ENCODE measurements around the gene GORAB.

The GORAB gene

GRCh38 chr1:170531758-170532657, at the start of gene GORAB:
Gene GORAB (plus strand): TSS chr1:170532166. CDS start chr1:170532224, 58 bp downstream.
- DNase-seq, result peak; percentile 91 to 94

- no peak for DNase-seq
Measured at GRCh38 chr1:170483051-170483450, 48.9 kb upstream of the GORAB start.

- DNase-seq, result no peak
Measured at GRCh38 chr1:170487503-170487902, 44.5 kb upstream of the GORAB start.

- no peak for DNase-seq
Measured at GRCh38 chr1:170491291-170491690, 40.7 kb upstream of the GORAB start.

- DNase-seq, result peak in 1 of 2 experiments; percentile 59
Measured at GRCh38 chr1:170494369-170494768, 37.6 kb upstream of the GORAB start.

- DNase-seq, result no peak
Measured at GRCh38 chr1:170495006-170495405, 37.0 kb upstream of the GORAB start.

GRCh38 chr1:170498876-170499275, 33.1 kb upstream of the GORAB start:
- no peak for DNase-seq

GRCh38 chr1:170503665-170504064, 28.3 kb upstream of the GORAB start:
- no peak for DNase-seq

GRCh38 chr1:170510163-170510562, 21.8 kb upstream of the GORAB start:
- no peak for DNase-seq

- DNase-seq, result no peak
Measured at GRCh38 chr1:170511038-170511437, 20.9 kb upstream of the GORAB start.

GRCh38 chr1:170513138-170513537, 18.8 kb upstream of the GORAB start:
- DNase-seq, result no peak

GRCh38 chr1:170518185-170518834, 13.7 kb upstream of the GORAB start:
- no peak for DNase-seq

- no peak for DNase-seq
Measured at GRCh38 chr1:170518965-170519364, 13.0 kb upstream of the GORAB start.

GRCh38 chr1:170520601-170521000, 11.4 kb upstream of the GORAB start:
- DNase-seq, result no peak

- DNase-seq, result no peak
Measured at GRCh38 chr1:170521818-170522217, 10.1 kb upstream of the GORAB start.

GRCh38 chr1:170530972-170531757, 801 bp upstream of the GORAB start:
- DNase-seq, result no peak

- DNase-seq, result no peak
Measured at GRCh38 chr1:170533298-170533697, 1.3 kb downstream of the GORAB start.

GRCh38 chr1:170534626-170535147, 2.7 kb downstream of the GORAB start:
- DNase-seq, result no peak

GRCh38 chr1:170535418-170535817, 3.5 kb downstream of the GORAB start:
- DNase-seq, result no peak

- DNase-seq, result no peak
Measured at GRCh38 chr1:170536924-170537551, 5.1 kb downstream of the GORAB start.

GRCh38 chr1:170537798-170538503, 6.0 kb downstream of the GORAB start:
- DNase-seq, result no peak

GRCh38 chr1:170538687-170539086, 6.7 kb downstream of the GORAB start:
- no peak for DNase-seq

Data from NCI-H2081 (cell line).